ENCODE data around the gene ZFYVE27. TPM values are rescaled to one million over a fixed set of nuclear protein-coding genes. Genes with fewer than 3 reads are reported as not detected.

Gene ZFYVE27
- total RNA-seq, 1 experiment from 2014 or later: 28.7 TPM

- intact Hi-C loops (cut with micrococcal nuclease): no loop called here
- Mint-ChIP-seq H3K27me3 (ENCODE audit: insufficient read depth, unreplicated experiment) (no peaks in the 10 kb centered on the region), H3K4me3 (ENCODE audit: unreplicated experiment) (no peak overlapping the region), H3K27ac (ENCODE audit: low read depth, unreplicated experiment) (no peak overlapping the region), H3K9me3 (ENCODE audit: unreplicated experiment) (no peaks in the 10 kb centered on the region), H3K4me1 (ENCODE audit: insufficient read depth, unreplicated experiment) (no peaks in the 10 kb centered on the region), H3K36me3 (ENCODE audit: insufficient read depth, unreplicated experiment) (no peaks in the 10 kb centered on the region)
- ChIA-PET POLR2A (no interaction called here), CTCF (interaction anchor here (13.4 kb wide), 1 partner anchor 78 kb away, joined by 422 read pairs; no protein-coding TSS in a partner anchor)
- TF ChIP-seq, protein P1, sequence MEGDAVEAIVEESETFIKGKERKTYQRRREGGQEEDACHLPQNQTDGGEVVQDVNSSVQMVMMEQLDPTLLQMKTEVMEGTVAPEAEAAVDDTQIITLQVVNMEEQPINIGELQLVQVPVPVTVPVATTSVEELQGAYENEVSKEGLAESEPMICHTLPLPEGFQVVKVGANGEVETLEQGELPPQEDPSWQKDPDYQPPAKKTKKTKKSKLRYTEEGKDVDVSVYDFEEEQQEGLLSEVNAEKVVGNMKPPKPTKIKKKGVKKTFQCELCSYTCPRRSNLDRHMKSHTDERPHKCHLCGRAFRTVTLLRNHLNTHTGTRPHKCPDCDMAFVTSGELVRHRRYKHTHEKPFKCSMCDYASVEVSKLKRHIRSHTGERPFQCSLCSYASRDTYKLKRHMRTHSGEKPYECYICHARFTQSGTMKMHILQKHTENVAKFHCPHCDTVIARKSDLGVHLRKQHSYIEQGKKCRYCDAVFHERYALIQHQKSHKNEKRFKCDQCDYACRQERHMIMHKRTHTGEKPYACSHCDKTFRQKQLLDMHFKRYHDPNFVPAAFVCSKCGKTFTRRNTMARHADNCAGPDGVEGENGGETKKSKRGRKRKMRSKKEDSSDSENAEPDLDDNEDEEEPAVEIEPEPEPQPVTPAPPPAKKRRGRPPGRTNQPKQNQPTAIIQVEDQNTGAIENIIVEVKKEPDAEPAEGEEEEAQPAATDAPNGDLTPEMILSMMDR (IDR thresholded peaks at IDR 0.05; ENCODE audit: unreplicated experiment): no peak
- DNase-seq (ENCODE audit: unreplicated experiment): no peak
- no TSS peak for BruUV-seq (replicated peaks)
Measured at GRCh38 chr10:97788552-97789442, 51.9 kb downstream of the ZFYVE27 start.

DNA sequence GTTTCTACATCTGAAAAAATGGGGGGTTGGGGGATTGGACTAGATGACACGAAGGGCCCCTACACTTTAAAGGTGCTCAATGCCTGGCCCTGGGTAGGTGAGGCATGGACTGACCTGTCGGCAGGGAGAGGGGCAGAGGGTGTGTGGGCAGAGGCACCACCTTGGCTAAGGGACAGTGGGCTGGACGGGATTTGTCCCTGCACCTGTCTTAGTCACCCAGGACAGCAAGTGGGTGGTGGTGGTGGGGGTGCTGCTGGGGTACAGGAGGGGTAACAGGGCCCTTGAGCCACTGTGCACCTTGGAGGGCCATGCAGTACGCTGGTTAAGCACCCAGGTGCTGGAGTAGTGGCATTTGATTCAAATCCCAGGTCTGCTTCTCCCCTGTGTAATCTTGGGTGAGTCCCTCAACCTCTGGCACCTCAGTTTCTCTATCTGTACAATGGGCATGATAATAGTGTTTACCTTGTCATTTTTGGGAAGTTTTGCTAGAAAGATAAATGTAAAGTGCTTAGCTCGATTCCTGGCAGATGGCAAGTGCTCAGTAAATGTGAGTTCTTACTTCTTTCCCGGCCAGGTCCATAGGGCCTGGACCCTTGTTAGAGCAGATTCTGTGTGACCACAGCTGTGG, 53.0 kb downstream of the ZFYVE27 start:
- TF ChIP-seq, protein P1 (IDR thresholded peaks at IDR 0.05; ENCODE audit: unreplicated experiment): no peak
- H3K4me1 Mint-ChIP-seq (ENCODE audit: insufficient read depth, unreplicated experiment): no peaks in the 10 kb centered on the region
- no peaks in the 10 kb centered on the region for H3K27me3 Mint-ChIP-seq (ENCODE audit: insufficient read depth, unreplicated experiment)
- H3K9me3 Mint-ChIP-seq (ENCODE audit: unreplicated experiment): no peaks in the 10 kb centered on the region
- ChIA-PET CTCF (interaction anchor here (0.6 to 13.4 kb wide), 13 partner anchors 8 to 256 kb away, joined by 3 to 422 read pairs (median 6); partner anchors contain the start of gene SFRP5), POLR2A (interaction anchor here (0.6 kb wide), 1 partner anchor 101 kb away, joined by 3 read pairs; no protein-coding TSS in a partner anchor)
- DNase-seq (ENCODE audit: unreplicated experiment): no peak
- no peaks in the 10 kb centered on the region for H3K36me3 Mint-ChIP-seq (ENCODE audit: insufficient read depth, unreplicated experiment)
- H3K27ac Mint-ChIP-seq (ENCODE audit: low read depth, unreplicated experiment): no peak overlapping the region
- no TSS peak for BruUV-seq (replicated peaks)
- H3K4me3 Mint-ChIP-seq (ENCODE audit: unreplicated experiment): no peak overlapping the region
- intact Hi-C loops (cut with micrococcal nuclease): loop anchor here (5.0 kb wide), 1 partner anchor 237 kb away; no protein-coding TSS in a partner anchor

- TF ChIP-seq, protein P1 (IDR thresholded peaks at IDR 0.05; ENCODE audit: unreplicated experiment): peak; percentile 96
- H3K27ac Mint-ChIP-seq (ENCODE audit: low read depth, unreplicated experiment): no peak overlapping the region
- ChIA-PET POLR2A (no interaction called here), CTCF (interaction anchor here (0.6 to 13.4 kb wide), 55 partner anchors 10 to 1714 kb away, joined by 3 to 422 read pairs (median 5); no protein-coding TSS in a partner anchor)
- intact Hi-C loops (cut with micrococcal nuclease): loop anchor here (1.0 to 5.0 kb wide), 3 partner anchors 77 to 249 kb away; no protein-coding TSS in a partner anchor
- no peaks in the 10 kb centered on the region for H3K9me3 Mint-ChIP-seq (ENCODE audit: unreplicated experiment)
- peaks cover 13% of the 10 kb centered on the region for H3K27me3 Mint-ChIP-seq (ENCODE audit: insufficient read depth, unreplicated experiment)
- no peaks in the 10 kb centered on the region for H3K36me3 Mint-ChIP-seq (ENCODE audit: insufficient read depth, unreplicated experiment)
- no peaks in the 10 kb centered on the region for H3K4me1 Mint-ChIP-seq (ENCODE audit: insufficient read depth, unreplicated experiment)
- peak; percentile 73 for DNase-seq (ENCODE audit: unreplicated experiment)
- BruUV-seq (replicated peaks): no TSS peak
- no peak overlapping the region for H3K4me3 Mint-ChIP-seq (ENCODE audit: unreplicated experiment)
Measured at GRCh38 chr10:97791824-97792721, 55.1 kb downstream of the ZFYVE27 start.

Measured in MCF 10A (cell line).